GM23338 (cell line): ENCODE data around the gene PSMB5. TPM values are rescaled to one million over a fixed set of nuclear protein-coding genes. Genes with fewer than 3 reads are reported as not detected.

Experiments
- ATAC-seq: fragments of 200-7000 bp; cut with Tn5 transposase; 3 replicates; pipeline ENCODE4 v1.9.1; 2020
- DNase-seq: peaks from one replicate; pipeline ENCODE4 v3.0.0-alpha.2; 2015; ENCODE audit warnings: low spot score
- H2AFZ ChIP-seq: fragments of 200-600 bp; sonication (generic); 2 replicates; pipeline ENCODE4 v1.8.0; 2016; ENCODE audit warnings: antibody characterized with exemption, mild to moderate bottlenecking, moderate library complexity
- H3F3A ChIP-seq: fragments of 200-600 bp; sonication (generic); replicated peaks from 2 replicates; pipeline ENCODE4 v1.8.0; 2017; ENCODE audit warnings: antibody characterized with exemption, mixed run types, low read depth
- H3K27ac ChIP-seq: fragments of 200-600 bp; sonication (generic); 2 replicates; pipeline ENCODE4 v1.6.1; 2016; ENCODE audit warnings: low read depth
- H3K27me3 ChIP-seq: fragments of 200-600 bp; sonication (generic); 2 replicates; pipeline ENCODE4 v1.8.0; 2016; ENCODE audit warnings: mild to moderate bottlenecking, mixed run types, moderate library complexity; ENCODE audit not compliant: insufficient read depth
- H3K36me3 ChIP-seq: fragments of 200-600 bp; sonication (generic); 2 replicates; pipeline ENCODE4 v1.8.0; 2016; ENCODE audit warnings: mild to moderate bottlenecking; ENCODE audit not compliant: insufficient read depth
- H3K4me1 ChIP-seq: fragments of 200-600 bp; sonication (generic); 2 replicates; pipeline ENCODE4 v1.8.0; 2016; ENCODE audit warnings: mild to moderate bottlenecking, moderate library complexity; ENCODE audit not compliant: insufficient read depth
- H3K4me2 ChIP-seq: fragments of 200-600 bp; sonication (generic); 2 replicates; pipeline ENCODE4 v1.7.1; 2017; ENCODE audit warnings: mixed run types
- H3K4me3 ChIP-seq: fragments of 200-600 bp; sonication (generic); 2 replicates; pipeline ENCODE4 v1.6.1; 2016; ENCODE audit warnings: mixed run types
- H3K79me2 ChIP-seq: fragments of 200-600 bp; sonication (generic); replicated peaks from 2 replicates; pipeline ENCODE4 v1.8.0; 2017; ENCODE audit warnings: mild to moderate bottlenecking; ENCODE audit not compliant: insufficient read depth
- H3K9me2 ChIP-seq: fragments of 200-600 bp; sonication (generic); 2 replicates; pipeline ENCODE4 v1.8.0; 2017; ENCODE audit not compliant: insufficient read depth
- H4K20me1 ChIP-seq: fragments of 200-600 bp; sonication (generic); replicated peaks from 2 replicates; pipeline ENCODE4 v1.8.0; 2017; ENCODE audit warnings: mild to moderate bottlenecking; ENCODE audit not compliant: insufficient read depth
- H3K27ac Mint-ChIP-seq: 2 replicates; pipeline ENCODE4 v1.8.0; 2020; ENCODE audit warnings: inconsistent platforms, mild to moderate bottlenecking, moderate library complexity, mixed read lengths
- H3K27me3 Mint-ChIP-seq: 3 replicates; pipeline ENCODE4 v1.8.0; 2022; ENCODE audit warnings: low read depth, mild to moderate bottlenecking, moderate library complexity, mixed read lengths, inconsistent platforms; ENCODE audit not compliant: insufficient read depth, poor library complexity
- H3K36me3 Mint-ChIP-seq: 3 replicates; pipeline ENCODE4 v1.8.0; 2021; ENCODE audit warnings: low read depth, mild to moderate bottlenecking, inconsistent platforms, moderate library complexity, mixed read lengths
- H3K4me1 Mint-ChIP-seq: 3 replicates; pipeline ENCODE4 v1.8.0; 2020; ENCODE audit warnings: mild to moderate bottlenecking, inconsistent platforms, mixed read lengths
- H3K4me3 Mint-ChIP-seq: 3 replicates; pipeline ENCODE4 v1.8.0; 2021; ENCODE audit warnings: moderate library complexity, mild to moderate bottlenecking, inconsistent platforms, mixed read lengths
- H3K9me3 Mint-ChIP-seq: 3 replicates; pipeline ENCODE4 v1.8.0; 2020; ENCODE audit warnings: moderate library complexity, mild to moderate bottlenecking, inconsistent platforms, mixed read lengths
- EZH2 ChIP-seq: fragments of 200-600 bp; sonication (generic); IDR thresholded peaks from one replicate; pipeline ENCODE4 v1.8.0; 2017; ENCODE audit warnings: antibody characterized with exemption, mild to moderate bottlenecking, low read depth; ENCODE audit not compliant: unreplicated experiment
- EZH2phosphoT487 ChIP-seq: fragments of 200-600 bp; sonication (generic); IDR thresholded peaks from one replicate; pipeline ENCODE4 v1.8.1; 2018; ENCODE audit warnings: antibody characterized with exemption; ENCODE audit not compliant: unreplicated experiment
- ZNF114 ChIP-seq: fragments of 250-450 bp; sonication (Bioruptor Pico); IDR thresholded peaks from 2 replicates; pipeline ENCODE4 v1.5.0; 2020; ENCODE audit warnings: mild to moderate bottlenecking, moderate library complexity
- polyA plus RNA-seq: library from polyadenylated mRNA; unstranded; fragments of >200 nt; fragmentation: Nextera tagmentation; extraction: Ambion mirVana; gene quantifications from 2 replicates; pipeline ENCODE4 v1.2.1, GENCODE V29; 2016
- total RNA-seq: library from RNA; depleted of rRNA; stranded (reverse); fragments of >200 nt; shearing (Covaris generic); gene quantifications from 2 replicates; pipeline ENCODE4 v1.2.3, GENCODE V29; 2014
- TF ChIP-seq, protein P1 (sequence below): IDR thresholded peaks from 2 replicates; pipeline ENCODE4 v1.6.1; 2016; ENCODE audit warnings: antibody characterized with exemption
- TF ChIP-seq, protein P2 (sequence below), 2 experiments: fragments of 200-600 bp in 1 of 2; sonication (generic) in 1 of 2; conservative IDR thresholded peaks; 2 replicates each; pipeline versions ENCODE4 v1.5.1 to v1.6.1; 2016 to 2017; ENCODE audit warnings: antibody characterized with exemption in 2 of 2, low read depth in 2 of 2, mild to moderate bottlenecking in 2 of 2, moderate library complexity in 1 of 2
- TF ChIP-seq, protein P3 (sequence below): fragments of 250-450 bp; sonication (Bioruptor Pico); IDR thresholded peaks from 2 replicates; pipeline ENCODE4 v1.5.0; 2020; ENCODE audit warnings: mild to moderate bottlenecking, moderate library complexity

Gene PSMB5
- total and polyA plus RNA-seq, 2 experiments from 2014 or later: 265 to 341 TPM

DNA sequence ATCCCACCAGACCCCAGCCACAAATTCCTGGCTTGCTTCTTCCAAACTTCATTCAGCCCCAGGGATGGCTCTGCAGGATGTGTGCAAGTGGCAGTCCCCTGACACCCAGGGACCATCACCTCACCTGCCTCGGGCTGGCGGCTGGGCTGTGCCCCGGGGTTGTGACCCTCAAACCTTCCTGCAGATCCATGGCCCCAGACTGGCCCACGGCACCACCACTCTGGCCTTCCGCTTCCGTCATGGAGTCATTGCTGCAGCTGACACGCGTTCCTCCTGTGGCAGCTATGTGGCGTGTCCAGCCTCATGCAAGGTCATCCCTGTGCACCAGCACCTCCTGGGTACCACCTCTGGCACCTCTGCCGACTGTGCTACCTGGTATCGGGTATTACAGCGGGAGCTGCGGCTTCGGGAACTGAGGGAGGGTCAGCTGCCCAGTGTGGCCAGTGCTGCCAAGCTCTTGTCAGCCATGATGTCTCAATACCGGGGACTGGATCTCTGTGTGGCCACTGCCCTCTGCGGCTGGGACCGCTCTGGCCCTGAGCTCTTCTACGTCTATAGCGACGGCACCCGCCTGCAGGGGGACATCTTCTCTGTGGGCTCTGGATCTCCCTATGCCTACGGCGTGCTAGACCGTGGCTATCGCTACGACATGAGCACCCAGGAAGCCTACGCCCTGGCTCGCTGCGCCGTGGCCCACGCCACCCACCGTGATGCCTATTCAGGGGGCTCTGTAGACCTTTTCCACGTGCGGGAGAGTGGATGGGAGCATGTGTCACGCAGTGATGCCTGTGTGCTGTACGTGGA is 7.7 kb upstream of the PSMB5 start, which contains the start of gene PSMB11:
TSS of gene PSMB11 (plus strand) at position 51 of the 804 bp plus-strand sequence. CDS start at position 65, 14 bp downstream.
- H3K36me3 Mint-ChIP-seq: peaks cover 2% of the 10 kb centered on the region
- H3K4me1 Mint-ChIP-seq: peaks cover 17% of the 10 kb centered on the region

DNA sequence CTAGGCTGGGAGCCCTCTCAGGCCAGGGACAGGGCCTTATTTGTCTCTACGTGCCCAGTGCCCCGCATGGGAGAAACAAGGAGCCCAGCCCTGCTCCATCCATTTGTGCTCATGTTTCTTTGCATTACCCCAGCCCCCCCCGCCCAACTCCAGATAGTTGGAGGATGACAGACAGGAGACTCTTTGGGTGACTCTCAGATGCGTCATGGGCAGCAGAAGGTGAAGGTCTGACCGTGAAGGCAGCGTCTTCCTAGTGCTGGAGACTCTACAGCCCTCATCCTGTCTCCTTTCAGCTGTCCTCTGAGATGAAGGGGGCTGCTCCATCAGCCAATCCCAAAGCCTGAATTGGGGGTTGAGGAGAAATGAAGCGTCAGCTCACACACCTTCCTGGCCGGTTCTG is 7.0 kb upstream of the PSMB5 start:
- Histone ChIP-seq H2AFZ (no peak overlapping the region), H3K36me3 (no peaks in the 10 kb centered on the region), H3K4me2 (no peak overlapping the region), H3F3A (no peaks in the 10 kb centered on the region), H3K4me1 (no peaks in the 10 kb centered on the region), H3K4me3 (no peak overlapping the region), H3K27me3 (no peaks in the 10 kb centered on the region), H4K20me1 (no peaks in the 10 kb centered on the region), H3K79me2 (no peaks in the 10 kb centered on the region), H3K9me2 (no peaks in the 10 kb centered on the region), H3K27ac (no peak overlapping the region)
- Mint-ChIP-seq H3K27ac (no peak overlapping the region), H3K4me1 (peaks cover 13% of the 10 kb centered on the region), H3K9me3 (no peaks in the 10 kb centered on the region), H3K27me3 (peaks cover 15% of the 10 kb centered on the region), H3K36me3 (no peaks in the 10 kb centered on the region), H3K4me3 (no peak overlapping the region)
- TF ChIP-seq EZH2 (no peak), ZNF114 (CRISPR knock-in tag) (no peak)
- DNase-seq (no peak), ATAC-seq (no peak)

More for the DNA sequence above, 7.7 kb upstream of the PSMB5 start, which contains the start of gene PSMB11:
- no peaks in the 10 kb centered on the region; the same call in 2 of the 3 replicates for H3K9me3 Mint-ChIP-seq
- Histone ChIP-seq H3K9me2 (no peaks in the 10 kb centered on the region), H3K4me2 (no peak within 1 kb of the TSS), H3K36me3 (no peaks in the 10 kb centered on the region), H4K20me1 (no peaks in the 10 kb centered on the region), H3K27ac (no peak within 1 kb of the TSS), H3K27me3 (no peaks in the 10 kb centered on the region), H3K4me3 (no peak within 1 kb of the TSS), H2AFZ (no peak within 1 kb of the TSS), H3K4me1 (no peaks in the 10 kb centered on the region), H3F3A (no peaks in the 10 kb centered on the region), H3K79me2 (no peaks in the 10 kb centered on the region)
- ATAC-seq (peak; percentile 64), DNase-seq (peak; percentile 36)
- no peak within 1 kb of the TSS for H3K4me3 Mint-ChIP-seq
- H3K27ac Mint-ChIP-seq: no peak within 1 kb of the TSS
- TF ChIP-seq, protein P1, sequence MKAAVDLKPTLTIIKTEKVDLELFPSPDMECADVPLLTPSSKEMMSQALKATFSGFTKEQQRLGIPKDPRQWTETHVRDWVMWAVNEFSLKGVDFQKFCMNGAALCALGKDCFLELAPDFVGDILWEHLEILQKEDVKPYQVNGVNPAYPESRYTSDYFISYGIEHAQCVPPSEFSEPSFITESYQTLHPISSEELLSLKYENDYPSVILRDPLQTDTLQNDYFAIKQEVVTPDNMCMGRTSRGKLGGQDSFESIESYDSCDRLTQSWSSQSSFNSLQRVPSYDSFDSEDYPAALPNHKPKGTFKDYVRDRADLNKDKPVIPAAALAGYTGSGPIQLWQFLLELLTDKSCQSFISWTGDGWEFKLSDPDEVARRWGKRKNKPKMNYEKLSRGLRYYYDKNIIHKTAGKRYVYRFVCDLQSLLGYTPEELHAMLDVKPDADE: no peak
- TF ChIP-seq, protein P2, sequence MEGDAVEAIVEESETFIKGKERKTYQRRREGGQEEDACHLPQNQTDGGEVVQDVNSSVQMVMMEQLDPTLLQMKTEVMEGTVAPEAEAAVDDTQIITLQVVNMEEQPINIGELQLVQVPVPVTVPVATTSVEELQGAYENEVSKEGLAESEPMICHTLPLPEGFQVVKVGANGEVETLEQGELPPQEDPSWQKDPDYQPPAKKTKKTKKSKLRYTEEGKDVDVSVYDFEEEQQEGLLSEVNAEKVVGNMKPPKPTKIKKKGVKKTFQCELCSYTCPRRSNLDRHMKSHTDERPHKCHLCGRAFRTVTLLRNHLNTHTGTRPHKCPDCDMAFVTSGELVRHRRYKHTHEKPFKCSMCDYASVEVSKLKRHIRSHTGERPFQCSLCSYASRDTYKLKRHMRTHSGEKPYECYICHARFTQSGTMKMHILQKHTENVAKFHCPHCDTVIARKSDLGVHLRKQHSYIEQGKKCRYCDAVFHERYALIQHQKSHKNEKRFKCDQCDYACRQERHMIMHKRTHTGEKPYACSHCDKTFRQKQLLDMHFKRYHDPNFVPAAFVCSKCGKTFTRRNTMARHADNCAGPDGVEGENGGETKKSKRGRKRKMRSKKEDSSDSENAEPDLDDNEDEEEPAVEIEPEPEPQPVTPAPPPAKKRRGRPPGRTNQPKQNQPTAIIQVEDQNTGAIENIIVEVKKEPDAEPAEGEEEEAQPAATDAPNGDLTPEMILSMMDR (conservative IDR thresholded peaks at IDR 0.05; ENCODE audit: low read depth in 2 of 2): peak in 1 of 2 experiments; percentile 27; a peak in 1 of 4 replicates
- H3K27me3 Mint-ChIP-seq: peaks cover 17% of the 10 kb centered on the region

DNA sequence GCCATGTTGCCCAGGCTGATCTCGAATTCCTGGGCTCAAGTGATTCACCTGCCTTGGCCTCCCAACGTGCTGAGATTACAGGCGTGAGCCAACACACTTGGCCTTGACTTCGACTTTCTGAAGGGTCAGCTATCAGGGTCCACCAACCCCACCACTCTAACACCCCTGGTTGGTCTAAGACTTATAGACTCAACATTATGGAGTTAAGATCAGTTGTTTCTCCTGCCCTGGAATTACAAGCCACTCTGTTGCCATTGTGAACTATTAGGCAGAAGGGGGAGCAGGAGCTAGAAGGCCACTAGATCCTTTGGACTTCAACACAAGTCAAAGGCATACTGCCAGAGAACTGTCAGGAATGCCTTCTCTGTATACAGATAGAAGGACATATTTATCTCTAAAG is 5.4 kb upstream of the PSMB5 start:
- 0 out of 2 replicates have a peak, but pooled peaks cover 4% of the 10 kb centered on the region for H3K9me2 ChIP-seq
- no peak overlapping the region for H3K27ac ChIP-seq
- ATAC-seq: no peak
- H3K36me3 Mint-ChIP-seq: no peaks in the 10 kb centered on the region
- DNase-seq: no peak
- H3K4me1 Mint-ChIP-seq: peaks cover 17% of the 10 kb centered on the region
- H3K36me3 ChIP-seq: no peaks in the 10 kb centered on the region
- no peaks in the 10 kb centered on the region for H3K9me3 Mint-ChIP-seq
- H3K4me3 Mint-ChIP-seq: no peak overlapping the region
- H3K4me1 ChIP-seq: no peaks in the 10 kb centered on the region; the same call in 1 of the 2 replicates
- H3K27me3 ChIP-seq: no peaks in the 10 kb centered on the region
- H3K79me2 ChIP-seq: no peaks in the 10 kb centered on the region
- H4K20me1 ChIP-seq: no peaks in the 10 kb centered on the region
- no peak overlapping the region for H3K4me2 ChIP-seq
- no peaks in the 10 kb centered on the region for H3F3A ChIP-seq
- no peak overlapping the region for H3K27ac Mint-ChIP-seq
- peaks cover 5% of the 10 kb centered on the region for H3K27me3 Mint-ChIP-seq
- no peak overlapping the region for H3K4me3 ChIP-seq
- no peak overlapping the region for H2AFZ ChIP-seq
- TF ChIP-seq, protein P3, sequence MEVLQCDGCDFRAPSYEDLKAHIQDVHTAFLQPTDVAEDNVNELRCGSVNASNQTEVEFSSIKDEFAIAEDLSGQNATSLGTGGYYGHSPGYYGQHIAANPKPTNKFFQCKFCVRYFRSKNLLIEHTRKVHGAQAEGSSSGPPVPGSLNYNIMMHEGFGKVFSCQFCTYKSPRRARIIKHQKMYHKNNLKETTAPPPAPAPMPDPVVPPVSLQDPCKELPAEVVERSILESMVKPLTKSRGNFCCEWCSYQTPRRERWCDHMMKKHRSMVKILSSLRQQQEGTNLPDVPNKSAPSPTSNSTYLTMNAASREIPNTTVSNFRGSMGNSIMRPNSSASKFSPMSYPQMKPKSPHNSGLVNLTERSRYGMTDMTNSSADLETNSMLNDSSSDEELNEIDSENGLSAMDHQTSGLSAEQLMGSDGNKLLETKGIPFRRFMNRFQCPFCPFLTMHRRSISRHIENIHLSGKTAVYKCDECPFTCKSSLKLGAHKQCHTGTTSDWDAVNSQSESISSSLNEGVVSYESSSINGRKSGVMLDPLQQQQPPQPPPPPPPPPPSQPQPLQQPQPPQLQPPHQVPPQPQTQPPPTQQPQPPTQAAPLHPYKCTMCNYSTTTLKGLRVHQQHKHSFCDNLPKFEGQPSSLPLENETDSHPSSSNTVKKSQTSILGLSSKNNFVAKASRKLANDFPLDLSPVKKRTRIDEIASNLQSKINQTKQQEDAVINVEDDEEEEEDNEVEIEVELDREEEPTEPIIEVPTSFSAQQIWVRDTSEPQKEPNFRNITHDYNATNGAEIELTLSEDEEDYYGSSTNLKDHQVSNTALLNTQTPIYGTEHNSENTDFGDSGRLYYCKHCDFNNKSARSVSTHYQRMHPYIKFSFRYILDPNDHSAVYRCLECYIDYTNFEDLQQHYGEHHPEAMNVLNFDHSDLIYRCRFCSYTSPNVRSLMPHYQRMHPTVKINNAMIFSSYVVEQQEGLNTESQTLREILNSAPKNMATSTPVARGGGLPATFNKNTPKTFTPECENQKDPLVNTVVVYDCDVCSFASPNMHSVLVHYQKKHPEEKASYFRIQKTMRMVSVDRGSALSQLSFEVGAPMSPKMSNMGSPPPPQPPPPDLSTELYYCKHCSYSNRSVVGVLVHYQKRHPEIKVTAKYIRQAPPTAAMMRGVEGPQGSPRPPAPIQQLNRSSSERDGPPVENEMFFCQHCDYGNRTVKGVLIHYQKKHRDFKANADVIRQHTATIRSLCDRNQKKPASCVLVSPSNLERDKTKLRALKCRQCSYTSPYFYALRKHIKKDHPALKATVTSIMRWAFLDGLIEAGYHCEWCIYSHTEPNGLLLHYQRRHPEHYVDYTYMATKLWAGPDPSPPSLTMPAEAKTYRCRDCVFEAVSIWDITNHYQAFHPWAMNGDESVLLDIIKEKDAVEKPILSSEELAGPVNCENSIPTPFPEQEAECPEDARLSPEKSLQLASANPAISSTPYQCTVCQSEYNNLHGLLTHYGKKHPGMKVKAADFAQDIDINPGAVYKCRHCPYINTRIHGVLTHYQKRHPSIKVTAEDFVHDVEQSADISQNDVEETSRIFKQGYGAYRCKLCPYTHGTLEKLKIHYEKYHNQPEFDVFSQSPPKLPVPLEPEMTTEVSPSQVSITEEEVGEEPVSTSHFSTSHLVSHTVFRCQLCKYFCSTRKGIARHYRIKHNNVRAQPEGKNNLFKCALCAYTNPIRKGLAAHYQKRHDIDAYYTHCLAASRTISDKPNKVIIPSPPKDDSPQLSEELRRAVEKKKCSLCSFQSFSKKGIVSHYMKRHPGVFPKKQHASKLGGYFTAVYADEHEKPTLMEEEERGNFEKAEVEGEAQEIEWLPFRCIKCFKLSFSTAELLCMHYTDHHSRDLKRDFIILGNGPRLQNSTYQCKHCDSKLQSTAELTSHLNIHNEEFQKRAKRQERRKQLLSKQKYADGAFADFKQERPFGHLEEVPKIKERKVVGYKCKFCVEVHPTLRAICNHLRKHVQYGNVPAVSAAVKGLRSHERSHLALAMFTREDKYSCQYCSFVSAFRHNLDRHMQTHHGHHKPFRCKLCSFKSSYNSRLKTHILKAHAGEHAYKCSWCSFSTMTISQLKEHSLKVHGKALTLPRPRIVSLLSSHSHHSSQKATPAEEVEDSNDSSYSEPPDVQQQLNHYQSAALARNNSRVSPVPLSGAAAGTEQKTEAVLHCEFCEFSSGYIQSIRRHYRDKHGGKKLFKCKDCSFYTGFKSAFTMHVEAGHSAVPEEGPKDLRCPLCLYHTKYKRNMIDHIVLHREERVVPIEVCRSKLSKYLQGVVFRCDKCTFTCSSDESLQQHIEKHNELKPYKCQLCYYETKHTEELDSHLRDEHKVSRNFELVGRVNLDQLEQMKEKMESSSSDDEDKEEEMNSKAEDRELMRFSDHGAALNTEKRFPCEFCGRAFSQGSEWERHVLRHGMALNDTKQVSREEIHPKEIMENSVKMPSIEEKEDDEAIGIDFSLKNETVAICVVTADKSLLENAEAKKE: no peak
- TF ChIP-seq ZNF114 (CRISPR knock-in tag) (no peak), EZH2phosphoT487 (no peak)
